ENCODE results near the gene GLB1L3.

The GLB1L3 gene

DNA sequence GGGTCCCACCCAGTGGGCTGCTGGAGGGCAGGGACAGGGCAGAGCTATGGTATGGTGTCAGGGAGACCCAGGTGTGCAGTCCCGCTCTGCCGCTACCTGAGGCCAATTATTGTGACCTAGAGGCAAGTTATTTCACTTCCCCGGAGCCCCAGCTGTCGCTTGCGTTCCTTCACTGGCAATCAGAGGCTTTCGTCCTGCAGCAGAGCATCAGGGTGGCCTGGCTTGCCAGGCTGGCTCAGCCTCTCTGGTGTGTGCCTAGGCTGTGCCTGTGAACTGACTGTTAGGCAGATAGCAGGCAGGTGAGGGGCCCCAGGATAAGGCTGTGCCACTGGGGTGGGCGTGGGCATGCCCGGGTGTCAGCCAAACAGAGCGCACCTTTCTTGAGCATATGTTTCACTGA is 87.0 kb downstream of the GLB1L3 start:
- DNase-seq (ENCODE audit: low read depth) = no peak

DNA sequence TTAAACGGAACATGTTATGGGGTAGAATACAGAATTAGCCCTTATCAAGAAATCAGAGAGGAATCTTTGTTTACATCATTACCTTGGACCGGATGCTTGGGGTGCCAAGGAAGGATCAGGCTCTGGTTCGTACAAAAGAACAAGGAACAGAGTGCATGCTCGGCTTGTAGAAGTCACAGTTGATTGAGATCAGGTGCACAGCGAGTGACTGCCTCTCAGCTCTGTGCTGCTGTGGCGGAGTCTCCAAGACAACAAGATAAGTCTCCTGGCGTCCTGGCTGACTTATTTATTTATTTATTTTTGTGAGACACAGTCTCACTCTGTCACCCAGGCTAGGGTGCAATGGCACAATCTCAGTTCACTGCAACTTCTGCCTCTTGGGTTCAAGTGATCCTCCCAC is 87.4 kb downstream of the GLB1L3 start:
- DNase-seq (ENCODE audit: low read depth) = no peak

DNA sequence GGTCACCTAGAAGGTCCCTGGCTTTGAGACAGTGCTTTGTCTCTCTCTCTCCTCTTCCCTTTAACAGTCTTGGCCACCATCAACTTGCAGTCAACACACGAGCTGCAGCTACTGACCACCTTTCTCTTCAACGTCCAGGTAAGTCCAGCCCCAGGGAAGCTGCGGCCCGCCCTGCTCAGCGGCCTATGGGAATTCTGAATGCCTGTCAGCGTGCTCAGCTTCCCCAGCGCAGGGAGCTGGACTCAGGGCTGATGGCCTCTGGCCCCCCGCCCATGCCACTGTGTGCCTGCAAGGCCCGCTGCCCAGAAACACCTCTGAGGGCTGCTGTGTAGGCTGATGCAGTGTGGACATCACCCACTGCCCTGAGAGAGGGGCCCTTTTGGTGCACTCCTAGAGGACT is 88.1 kb downstream of the GLB1L3 start:
- no peak for DNase-seq (ENCODE audit: low read depth)

DNA sequence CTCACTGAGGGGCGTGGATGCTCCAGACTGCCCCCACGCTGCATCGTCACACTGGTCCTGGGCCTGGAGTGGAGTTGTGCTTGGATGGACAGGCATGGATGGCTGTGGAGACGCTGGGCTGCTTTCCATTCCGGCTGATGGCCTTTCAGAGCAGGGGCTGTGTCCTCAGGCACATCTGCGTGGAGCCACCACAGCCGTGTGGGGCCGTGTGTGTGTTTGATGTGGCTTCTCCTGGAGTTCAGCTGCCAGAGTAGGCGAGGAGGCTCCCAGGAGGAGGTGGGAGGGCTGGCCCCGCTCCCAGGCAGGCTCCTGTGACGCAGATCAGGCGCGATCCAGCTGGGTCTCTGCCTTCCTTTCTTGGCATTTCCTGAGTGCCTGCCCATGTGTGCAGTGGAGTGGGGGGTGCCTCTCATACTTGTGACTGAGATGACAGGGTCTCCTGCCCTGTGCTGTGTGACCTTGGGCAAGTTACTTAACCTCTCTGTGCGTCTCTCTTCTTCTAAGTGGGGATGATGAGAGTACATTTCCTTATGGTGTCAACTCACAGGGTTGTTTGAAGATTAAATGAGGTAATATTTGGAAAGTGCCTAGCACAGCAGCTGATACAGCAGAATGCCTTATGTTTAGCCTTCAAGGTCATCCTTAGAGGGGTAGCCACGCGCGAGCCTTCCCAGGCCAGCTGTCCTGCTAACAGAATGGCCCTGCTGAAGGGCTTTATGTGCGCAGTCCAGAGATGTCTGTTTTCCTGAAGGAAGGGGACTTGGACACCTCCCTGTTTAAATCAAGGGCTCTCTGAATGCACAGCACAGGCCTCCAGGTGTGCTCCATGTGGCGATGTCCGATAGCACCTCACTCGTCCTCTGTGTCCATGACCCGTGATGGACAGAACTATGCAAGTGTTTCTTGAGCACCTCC is 89.1 kb downstream of the GLB1L3 start:
- no peak for DNase-seq (ENCODE audit: low read depth)

DNA sequence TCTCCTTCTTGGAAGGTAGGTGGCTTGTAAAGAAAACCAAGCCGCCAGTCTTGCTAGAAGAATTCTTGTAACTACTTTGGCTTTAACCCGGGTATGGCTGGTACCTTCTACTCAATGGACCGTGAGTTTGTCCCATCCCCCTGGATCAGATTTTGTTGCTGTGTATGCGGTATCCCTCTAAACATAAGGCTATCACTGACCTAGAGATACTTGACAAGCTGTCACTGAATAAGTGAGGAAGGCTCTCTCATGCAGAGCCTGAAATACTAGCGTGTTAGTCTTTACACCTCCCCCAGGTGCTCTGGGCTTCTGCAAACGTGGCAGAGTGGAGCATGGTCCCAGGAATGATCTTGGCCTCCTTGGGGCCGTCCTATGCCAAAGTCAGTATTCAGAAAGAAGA is 90.1 kb downstream of the GLB1L3 start:
- no peak for DNase-seq (ENCODE audit: low read depth)

DNA sequence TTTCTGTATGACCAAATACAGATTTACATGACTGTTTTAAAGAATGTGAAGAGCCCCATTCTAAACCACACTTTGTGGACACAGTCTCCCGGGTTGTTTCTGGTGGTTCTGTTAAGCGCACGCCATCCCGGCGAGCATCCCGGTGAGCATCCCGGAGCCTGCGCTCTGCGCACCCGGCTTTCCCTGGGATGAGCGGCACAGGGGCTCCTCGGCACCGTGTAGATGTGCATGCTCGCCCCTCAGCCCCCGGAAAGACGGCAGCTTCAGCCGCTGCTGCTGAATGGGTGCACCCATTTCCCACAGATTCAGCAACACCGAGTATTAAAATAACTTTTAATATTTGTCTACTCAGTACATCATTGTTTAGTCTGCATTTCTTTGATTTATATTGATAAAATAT is 91.6 kb downstream of the GLB1L3 start:
- no peak for DNase-seq (ENCODE audit: low read depth)

Measured in HS-27A (cell line).